Skeletal muscle tissue (tissue), 4 donors: ENCODE results near the gene ACTL6B. TPM values are rescaled to one million over a fixed set of nuclear protein-coding genes. Genes with fewer than 3 reads are reported as not detected.

ENCODE experiments used
- H3K27ac ChIP-seq: one replicate; pipeline ENCODE4 v1.7.0; 2013; ENCODE audit warnings: mild to moderate bottlenecking, low read depth, low read length, inconsistent platforms
- H3K27me3 ChIP-seq, 3 donors: one replicate each; pipeline ENCODE4 v1.7.0; 2013; ENCODE audit warnings: low read length in 3 of 3; ENCODE audit not compliant: control insufficient read depth in 3 of 3, insufficient read depth in 3 of 3
- H3K36me3 ChIP-seq, 3 donors: one replicate each; pipeline ENCODE4 v1.7.0; 2013; ENCODE audit warnings: low read length in 3 of 3; ENCODE audit not compliant: control insufficient read depth in 3 of 3, insufficient read depth in 3 of 3
- H3K4me1 ChIP-seq, 3 donors: one replicate each; pipeline ENCODE4 v1.7.0; 2013; ENCODE audit warnings: low read length in 3 of 3, mild to moderate bottlenecking in 3 of 3; ENCODE audit not compliant: control insufficient read depth in 3 of 3, insufficient read depth in 3 of 3
- H3K4me3 ChIP-seq, 3 donors: one replicate each; pipeline ENCODE4 v1.7.0; 2013; ENCODE audit warnings: low read length in 3 of 3
- H3K9ac ChIP-seq, 3 donors: one replicate each; pipeline ENCODE4 v1.7.0; 2013; ENCODE audit warnings: low read length in 3 of 3, mild to moderate bottlenecking in 3 of 3, moderate library complexity in 2 of 3, low read depth in 1 of 3
- H3K9me3 ChIP-seq, 3 donors: one replicate each; pipeline ENCODE4 v1.7.0; 2013; ENCODE audit warnings: low read length in 3 of 3; ENCODE audit not compliant: control insufficient read depth in 3 of 3
- total RNA-seq: library from RNA; depleted of rRNA; stranded (reverse); fragments of >200 nt; gene quantifications from one replicate; pipeline ENCODE4 v1.2.3, GENCODE V29; 2014
- donor health status: Osteomylitis.

ACTL6B gene
- total RNA-seq, 1 donor from 2014 or later: not detected

GRCh38 chr7:100630066-100630465 lies 26.2 kb downstream of the ACTL6B start:
- peaks cover 32 to 44% (median 44%) of the 10 kb centered on the region in 3 donors for H3K27me3 ChIP-seq
- peaks cover 7 to 15% (median 12%) of the 10 kb centered on the region in 3 donors for H3K4me1 ChIP-seq
- H3K36me3 ChIP-seq: no peaks in the 10 kb centered on the region
- no peak overlapping the region for H3K4me3 ChIP-seq
- H3K9me3 ChIP-seq: no peaks in the 10 kb centered on the region
- no peak overlapping the region for H3K27ac ChIP-seq
- H3K9ac ChIP-seq: no peak overlapping the region

GRCh38 chr7:100629117-100629716 lies 27.0 kb downstream of the ACTL6B start:
- Histone ChIP-seq H3K9ac (no peak overlapping the region), H3K27me3 (peaks cover 29 to 44% (median 40%) of the 10 kb centered on the region in 3 donors), H3K27ac (no peak overlapping the region), H3K9me3 (no peaks in the 10 kb centered on the region), H3K36me3 (no peaks in the 10 kb centered on the region), H3K4me1 (peaks cover 7 to 15% (median 12%) of the 10 kb centered on the region in 3 donors), H3K4me3 (no peak overlapping the region)

- Histone ChIP-seq H3K9me3 (no peaks in the 10 kb centered on the region), H3K27ac (no peak overlapping the region), H3K27me3 (peaks cover 14 to 28% (median 23%) of the 10 kb centered on the region in 3 donors), H3K4me3 (no peak overlapping the region), H3K36me3 (no peaks in the 10 kb centered on the region), H3K9ac (no peak overlapping the region), H3K4me1 (peaks cover 0 to 8% (median 4%) of the 10 kb centered on the region in 3 donors)
Measured at GRCh38 chr7:100627238-100627549, 29.1 kb downstream of the ACTL6B start.

GRCh38 chr7:100626530-100627237 lies 29.6 kb downstream of the ACTL6B start:
- Histone ChIP-seq H3K4me3 (peak overlapping the region in 2 of 3 donors; percentile 13 to 26), H3K9ac (peak overlapping the region in 1 of 3 donors; percentile 25)

GRCh38 chr7:100626055-100626454 lies 30.2 kb downstream of the ACTL6B start:
- Histone ChIP-seq H3K27ac (no peak overlapping the region), H3K4me1 (peaks cover 0 to 8% (median 4%) of the 10 kb centered on the region in 3 donors), H3K4me3 (no peak overlapping the region), H3K9me3 (no peaks in the 10 kb centered on the region), H3K9ac (no peak overlapping the region), H3K36me3 (no peaks in the 10 kb centered on the region), H3K27me3 (peaks cover 7 to 21% (median 16%) of the 10 kb centered on the region in 3 donors)

More at GRCh38 chr7:100626530-100627237, 29.6 kb downstream of the ACTL6B start:
- H3K27ac ChIP-seq: no peak overlapping the region
- no peaks in the 10 kb centered on the region for H3K9me3 ChIP-seq
- no peaks in the 10 kb centered on the region for H3K36me3 ChIP-seq
- peaks cover 0 to 8% (median 4%) of the 10 kb centered on the region in 3 donors for H3K4me1 ChIP-seq
- peaks cover 9 to 23% (median 19%) of the 10 kb centered on the region in 3 donors for H3K27me3 ChIP-seq

GRCh38 chr7:100623951-100624824 lies 32.1 kb downstream of the ACTL6B start:
- no peak overlapping the region for H3K9ac ChIP-seq
- peaks cover 0 to 8% (median 4%) of the 10 kb centered on the region in 3 donors for H3K4me1 ChIP-seq
- H3K36me3 ChIP-seq: peaks cover 0 to 4% (median 0%) of the 10 kb centered on the region in 3 donors
- H3K9me3 ChIP-seq: no peaks in the 10 kb centered on the region
- H3K27ac ChIP-seq: no peak overlapping the region
- H3K4me3 ChIP-seq: no peak overlapping the region
- H3K27me3 ChIP-seq: peaks cover 7 to 17% (median 16%) of the 10 kb centered on the region in 3 donors

- H3K9me3 ChIP-seq: no peaks in the 10 kb centered on the region
- H3K4me1 ChIP-seq: peaks cover 0 to 4% (median 2%) of the 10 kb centered on the region in 3 donors
- peaks cover 0 to 4% (median 3%) of the 10 kb centered on the region in 3 donors for H3K36me3 ChIP-seq
Measured at GRCh38 chr7:100621554-100621953, 34.7 kb downstream of the ACTL6B start.

GRCh38 chr7:100620804-100621203 lies 35.4 kb downstream of the ACTL6B start:
- H3K9me3 ChIP-seq: no peaks in the 10 kb centered on the region
- no peaks in the 10 kb centered on the region for H3K4me1 ChIP-seq
- H3K9ac ChIP-seq: no peak overlapping the region
- no peak overlapping the region for H3K27ac ChIP-seq
- H3K27me3 ChIP-seq: peaks cover 0 to 2% (median 0%) of the 10 kb centered on the region in 3 donors
- no peak overlapping the region for H3K4me3 ChIP-seq
- H3K36me3 ChIP-seq: peaks cover 0 to 4% (median 4%) of the 10 kb centered on the region in 3 donors

More at GRCh38 chr7:100621554-100621953, 34.7 kb downstream of the ACTL6B start:
- H3K9ac ChIP-seq: no peak overlapping the region
- no peak overlapping the region for H3K27ac ChIP-seq
- H3K4me3 ChIP-seq: no peak overlapping the region
- peaks cover 0 to 9% (median 5%) of the 10 kb centered on the region in 3 donors for H3K27me3 ChIP-seq

GRCh38 chr7:100620239-100620638 lies 36.0 kb downstream of the ACTL6B start:
- peaks cover 0 to 4% (median 4%) of the 10 kb centered on the region in 3 donors for H3K36me3 ChIP-seq
- no peaks in the 10 kb centered on the region for H3K9me3 ChIP-seq
- H3K27me3 ChIP-seq: no peaks in the 10 kb centered on the region
- H3K27ac ChIP-seq: no peak overlapping the region
- H3K4me3 ChIP-seq: no peak overlapping the region
- H3K9ac ChIP-seq: no peak overlapping the region
- H3K4me1 ChIP-seq: no peaks in the 10 kb centered on the region
